Osteocyte (in vitro differentiated cells): ENCODE data around the gene CDH22. TPM values are rescaled to one million over a fixed set of nuclear protein-coding genes. Genes with fewer than 3 reads are reported as not detected.

Experiments
- DNase-seq: peaks from one replicate; pipeline ENCODE4 v3.0.0; 2021; ENCODE audit warnings: mixed read lengths; ENCODE audit not compliant: unreplicated experiment; ENCODE audit errors: extremely low spot score
- H3K27ac Mint-ChIP-seq: one replicate; pipeline ENCODE4 v1.8.0; 2021; ENCODE audit warnings: mild to moderate bottlenecking, mixed read lengths; ENCODE audit not compliant: unreplicated experiment
- H3K27me3 Mint-ChIP-seq: one replicate; pipeline ENCODE4 v1.8.0; 2021; ENCODE audit warnings: mixed read lengths; ENCODE audit not compliant: unreplicated experiment
- H3K36me3 Mint-ChIP-seq: one replicate; pipeline ENCODE4 v1.8.0; 2021; ENCODE audit warnings: mixed read lengths; ENCODE audit not compliant: unreplicated experiment
- H3K4me1 Mint-ChIP-seq: one replicate; pipeline ENCODE4 v1.8.0; 2021; ENCODE audit warnings: mixed read lengths; ENCODE audit not compliant: unreplicated experiment
- H3K4me3 Mint-ChIP-seq: one replicate; pipeline ENCODE4 v1.8.0; 2021; ENCODE audit warnings: mild to moderate bottlenecking, moderate library complexity, mixed read lengths; ENCODE audit not compliant: unreplicated experiment
- H3K9me3 Mint-ChIP-seq: one replicate; pipeline ENCODE4 v1.8.0; 2021; ENCODE audit warnings: mixed read lengths; ENCODE audit not compliant: unreplicated experiment
- total RNA-seq: library from RNA; stranded (reverse); gene quantifications from 2 replicates; pipeline ENCODE4 v1.2.1, GENCODE V29; 2021
- TF ChIP-seq, protein P1 (sequence below): fragments of 200-600 bp; sonication (generic); IDR thresholded peaks from 2 replicates; pipeline ENCODE4 v1.5.0; 2021; ENCODE audit warnings: antibody characterized with exemption, mild to moderate bottlenecking, moderate library complexity

CDH22 gene
- total RNA-seq, 1 donor from 2014 or later: not detected

DNA sequence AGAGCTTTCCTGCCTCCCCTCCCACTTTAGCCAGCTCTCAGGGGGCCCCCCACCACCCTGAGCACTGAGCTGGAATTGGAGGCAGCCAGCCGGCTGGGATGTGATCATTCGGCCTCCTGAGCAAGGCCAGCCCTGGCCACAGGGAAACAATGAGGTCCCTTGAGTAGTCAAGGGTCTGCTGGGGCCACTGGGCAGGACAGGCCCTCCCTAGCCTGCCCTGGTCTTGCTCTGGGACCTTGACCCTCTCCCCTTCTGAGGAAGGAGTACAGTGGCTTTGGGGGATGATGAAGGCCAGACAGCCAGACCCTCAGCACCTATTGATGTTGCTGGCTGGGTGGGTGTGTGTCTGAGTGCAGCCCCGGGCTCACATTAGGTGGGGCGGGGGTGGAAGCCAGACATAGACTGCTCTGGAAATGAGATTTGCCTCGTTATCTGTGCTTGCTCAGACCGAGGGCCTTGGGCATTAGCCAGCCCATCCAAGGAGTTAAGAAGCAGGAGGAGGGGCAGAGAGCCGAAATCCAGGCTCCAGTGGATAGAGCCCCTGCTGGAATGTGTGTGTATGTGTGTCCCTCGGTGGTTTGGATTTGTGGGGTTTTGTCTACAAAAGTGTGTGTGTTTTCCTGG, 168.9 kb downstream of the CDH22 start:
- Mint-ChIP-seq H3K4me3 (no peak overlapping the region), H3K27ac (no peak overlapping the region), H3K4me1 (no peaks in the 10 kb centered on the region), H3K36me3 (no peaks in the 10 kb centered on the region), H3K27me3 (peaks cover 62% of the 10 kb centered on the region), H3K9me3 (no peaks in the 10 kb centered on the region)
- TF ChIP-seq, protein P1, sequence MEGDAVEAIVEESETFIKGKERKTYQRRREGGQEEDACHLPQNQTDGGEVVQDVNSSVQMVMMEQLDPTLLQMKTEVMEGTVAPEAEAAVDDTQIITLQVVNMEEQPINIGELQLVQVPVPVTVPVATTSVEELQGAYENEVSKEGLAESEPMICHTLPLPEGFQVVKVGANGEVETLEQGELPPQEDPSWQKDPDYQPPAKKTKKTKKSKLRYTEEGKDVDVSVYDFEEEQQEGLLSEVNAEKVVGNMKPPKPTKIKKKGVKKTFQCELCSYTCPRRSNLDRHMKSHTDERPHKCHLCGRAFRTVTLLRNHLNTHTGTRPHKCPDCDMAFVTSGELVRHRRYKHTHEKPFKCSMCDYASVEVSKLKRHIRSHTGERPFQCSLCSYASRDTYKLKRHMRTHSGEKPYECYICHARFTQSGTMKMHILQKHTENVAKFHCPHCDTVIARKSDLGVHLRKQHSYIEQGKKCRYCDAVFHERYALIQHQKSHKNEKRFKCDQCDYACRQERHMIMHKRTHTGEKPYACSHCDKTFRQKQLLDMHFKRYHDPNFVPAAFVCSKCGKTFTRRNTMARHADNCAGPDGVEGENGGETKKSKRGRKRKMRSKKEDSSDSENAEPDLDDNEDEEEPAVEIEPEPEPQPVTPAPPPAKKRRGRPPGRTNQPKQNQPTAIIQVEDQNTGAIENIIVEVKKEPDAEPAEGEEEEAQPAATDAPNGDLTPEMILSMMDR: no peak
- no peak for DNase-seq

DNA sequence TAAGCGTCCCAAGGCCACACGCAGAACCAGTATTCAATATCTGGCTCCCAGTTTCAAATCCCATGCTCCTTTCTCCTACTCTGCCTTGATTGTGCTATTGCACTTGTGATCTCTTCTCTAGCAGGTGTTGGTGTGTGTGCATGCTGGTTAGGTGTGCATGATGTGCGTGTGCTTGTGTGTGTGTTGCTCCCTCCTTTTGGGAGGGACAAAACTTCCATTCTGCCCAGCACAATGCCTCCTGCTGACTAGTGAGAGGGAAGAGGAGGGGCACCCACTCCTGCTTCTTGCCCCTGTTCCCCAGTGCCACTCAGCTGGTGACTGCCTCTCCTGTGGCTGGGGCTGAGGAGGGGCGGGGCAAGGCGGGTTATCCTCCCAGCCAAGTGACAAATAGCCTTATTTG, 170.5 kb downstream of the CDH22 start:
- H3K4me1 Mint-ChIP-seq: peaks cover 1% of the 10 kb centered on the region
- H3K4me3 Mint-ChIP-seq: no peak overlapping the region
- no peak for DNase-seq
- H3K36me3 Mint-ChIP-seq: no peaks in the 10 kb centered on the region
- peaks cover 58% of the 10 kb centered on the region for H3K27me3 Mint-ChIP-seq
- H3K9me3 Mint-ChIP-seq: no peaks in the 10 kb centered on the region
- TF ChIP-seq, protein P1: no peak
- H3K27ac Mint-ChIP-seq: no peak overlapping the region

DNA sequence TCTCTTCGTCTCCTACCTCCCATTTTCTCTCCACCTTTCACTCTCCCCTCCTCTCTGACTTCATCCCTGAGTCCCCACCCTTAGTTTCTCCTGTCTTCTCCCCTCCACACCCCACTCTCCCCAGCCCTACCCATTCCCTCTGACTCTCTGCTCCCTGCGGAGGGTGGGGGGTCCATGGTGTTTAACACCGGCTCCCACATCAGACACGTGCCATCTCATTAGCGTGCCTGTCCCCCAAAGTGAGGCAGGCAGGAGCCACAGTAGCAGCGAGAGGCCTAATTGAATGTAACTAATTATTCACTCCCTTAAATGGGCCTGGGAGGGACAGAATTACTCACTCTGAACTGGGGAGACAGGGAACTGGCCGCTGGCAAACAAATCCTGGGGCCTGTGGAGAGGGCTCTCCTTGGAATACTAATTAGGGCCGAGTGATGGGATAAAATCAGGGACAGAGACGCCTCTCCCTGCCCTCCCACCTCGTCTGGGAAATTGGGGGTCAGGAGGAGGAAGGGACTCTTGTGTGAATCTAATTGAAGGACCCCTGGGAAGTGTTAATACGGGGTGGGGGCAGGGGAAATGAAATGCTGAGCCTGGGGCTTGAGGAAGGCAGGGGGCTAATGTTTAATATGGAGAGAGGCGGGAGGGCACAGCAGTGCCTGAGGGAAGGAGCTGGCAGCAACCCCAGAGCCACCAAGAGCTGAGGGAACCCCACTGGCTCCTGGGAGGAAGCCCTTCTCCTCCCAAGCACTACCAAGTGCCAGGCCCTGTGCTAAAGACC, 172.3 kb downstream of the CDH22 start:
- no peak overlapping the region for H3K4me3 Mint-ChIP-seq
- H3K36me3 Mint-ChIP-seq: no peaks in the 10 kb centered on the region
- peaks cover 7% of the 10 kb centered on the region for H3K4me1 Mint-ChIP-seq
- TF ChIP-seq, protein P1: no peak
- no peak for DNase-seq
- peaks cover 51% of the 10 kb centered on the region for H3K27me3 Mint-ChIP-seq
- H3K27ac Mint-ChIP-seq: no peak overlapping the region
- no peaks in the 10 kb centered on the region for H3K9me3 Mint-ChIP-seq

DNA sequence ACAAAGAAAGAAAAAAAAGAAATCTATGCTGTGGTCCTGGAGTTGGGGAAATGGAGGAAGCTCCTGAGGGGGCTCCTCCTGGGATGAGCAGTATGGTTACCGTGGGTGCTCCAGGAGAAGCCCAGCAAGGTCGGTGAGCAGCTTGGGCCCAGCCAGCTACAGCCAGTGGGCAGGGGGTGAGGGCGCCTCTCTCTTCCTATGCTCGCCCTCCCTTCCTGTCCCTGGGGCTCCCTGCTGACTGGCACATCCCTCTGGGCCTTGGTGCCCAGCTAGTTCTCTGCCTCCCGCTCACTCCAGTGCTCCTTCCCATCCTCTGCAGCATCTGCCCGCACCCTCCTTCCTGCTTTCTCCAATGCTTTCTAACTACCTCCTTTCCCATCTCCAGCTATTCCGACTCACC, 173.6 kb downstream of the CDH22 start:
- Mint-ChIP-seq H3K4me1 (peaks cover 7% of the 10 kb centered on the region), H3K9me3 (no peaks in the 10 kb centered on the region), H3K36me3 (no peaks in the 10 kb centered on the region), H3K4me3 (no peak overlapping the region), H3K27me3 (peaks cover 55% of the 10 kb centered on the region), H3K27ac (no peak overlapping the region)
- TF ChIP-seq, protein P1: no peak
- DNase-seq: no peak

DNA sequence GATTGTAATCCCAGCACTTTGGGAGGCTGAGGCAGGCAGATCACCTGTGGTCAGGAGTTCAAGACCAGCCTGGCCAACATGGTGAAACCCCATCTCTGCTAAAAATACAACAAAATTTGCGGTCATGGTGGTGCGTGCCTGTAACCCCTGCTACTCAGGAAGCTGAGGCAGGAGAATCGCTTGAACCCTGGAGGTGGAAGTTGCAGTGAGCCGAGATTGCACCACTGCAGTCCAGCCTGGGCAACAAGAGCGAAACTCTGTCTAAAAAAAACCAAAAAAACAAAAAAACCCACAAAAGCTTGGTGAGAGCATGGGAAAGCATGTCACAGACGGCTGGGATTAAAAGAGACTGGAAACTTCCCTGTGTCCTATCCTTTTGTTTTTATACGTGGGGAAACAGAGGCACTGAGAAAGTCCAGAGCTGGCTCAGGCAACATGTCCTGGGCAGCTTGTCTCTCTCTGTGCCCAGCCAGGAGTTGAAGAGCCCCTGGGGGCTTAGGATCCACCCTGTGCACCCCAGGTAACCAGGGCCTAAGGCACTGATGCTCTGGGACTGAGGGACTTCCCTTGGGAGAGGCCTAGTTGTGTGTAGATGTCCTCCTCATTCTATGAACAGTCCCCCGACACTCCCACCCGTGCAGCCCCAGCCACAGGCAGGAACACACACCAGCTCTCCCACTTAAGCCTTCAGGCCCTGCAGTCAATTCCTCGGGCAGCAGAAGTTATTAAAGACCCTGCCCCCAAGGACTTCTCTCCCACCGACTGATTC, 174.2 kb downstream of the CDH22 start:
- H3K27me3 Mint-ChIP-seq: peaks cover 57% of the 10 kb centered on the region

More for the DNA sequence above, 174.2 kb downstream of the CDH22 start:
- Mint-ChIP-seq H3K36me3 (no peaks in the 10 kb centered on the region), H3K4me3 (no peak overlapping the region), H3K4me1 (peaks cover 7% of the 10 kb centered on the region), H3K9me3 (no peaks in the 10 kb centered on the region), H3K27ac (no peak overlapping the region)
- no peak for DNase-seq
- TF ChIP-seq, protein P1: no peak
